Natural killer cell (primary cell): ENCODE measurements around the gene NEK5. TPM values are rescaled to one million over a fixed set of nuclear protein-coding genes. Genes with fewer than 3 reads are reported as not detected.

Experiments
- ATAC-seq, 3 donors: fragments of 150-1000 bp in 2 of 3; fragments of 200-7000 bp in 1 of 3; cut with Tn5 transposase; 1 replicate in 1 of 3; 2 replicates in 2 of 3; pipeline ENCODE4 v1.10.0; 2021; ENCODE audit warnings: mild to moderate bottlenecking in 2 of 3, moderate library complexity in 2 of 3
- DNase-seq, 2 donors: peaks; one replicate each; pipeline versions ENCODE4 v3.0.0 to v3.0.0-alpha.2; 2013 to 2021; ENCODE audit warnings: mixed read lengths in 1 of 2
- H3K27ac ChIP-seq: one replicate; pipeline ENCODE4 v1.5.1; 2013; ENCODE audit warnings: mild to moderate bottlenecking, low read length
- H3K27me3 ChIP-seq: one replicate; pipeline ENCODE4 v1.6.1; 2013; ENCODE audit warnings: low read length; ENCODE audit not compliant: control insufficient read depth, insufficient read depth
- H3K36me3 ChIP-seq: one replicate; pipeline ENCODE4 v1.6.1; 2013; ENCODE audit warnings: low read length; ENCODE audit not compliant: control insufficient read depth, insufficient read depth
- H3K4me1 ChIP-seq: one replicate; pipeline ENCODE4 v1.6.1; 2013; ENCODE audit warnings: low read length; ENCODE audit not compliant: control insufficient read depth, insufficient read depth
- H3K4me3 ChIP-seq: one replicate; pipeline ENCODE4 v1.5.1; 2013; ENCODE audit warnings: low read length
- H3K9me3 ChIP-seq: one replicate; pipeline ENCODE4 v1.6.1; 2013; ENCODE audit warnings: low read length; ENCODE audit not compliant: control insufficient read depth, insufficient read depth
- H3K27ac Mint-ChIP-seq, 2 donors: one replicate each; pipeline ENCODE4 v1.8.0; 2022; ENCODE audit warnings: mild to moderate bottlenecking in 2 of 2, mixed read lengths in 2 of 2, moderate library complexity in 1 of 2
- H3K27me3 Mint-ChIP-seq, 2 donors: one replicate each; pipeline ENCODE4 v1.8.0; 2022; ENCODE audit warnings: low read depth in 2 of 2, mixed read lengths in 2 of 2
- H3K36me3 Mint-ChIP-seq: one replicate; pipeline ENCODE4 v1.8.0; 2022; ENCODE audit warnings: mixed read lengths
- H3K4me1 Mint-ChIP-seq, 2 donors: one replicate each; pipeline ENCODE4 v1.8.0; 2022; ENCODE audit warnings: mixed read lengths in 2 of 2
- H3K4me3 Mint-ChIP-seq: one replicate; pipeline ENCODE4 v1.8.0; 2022; ENCODE audit warnings: mild to moderate bottlenecking, moderate library complexity, mixed read lengths
- H3K9me3 Mint-ChIP-seq, 2 donors: one replicate each; pipeline ENCODE4 v1.8.0; 2022; ENCODE audit warnings: mixed read lengths in 2 of 2
- WGBS: methylation state at CpG from one replicate; pipeline ENCODE4 v1.1.7; 2013; ENCODE audit warnings: missing lambda C conversion rate; ENCODE audit not compliant: insufficient coverage; 5-methylcytosine and 5-hydroxymethylcytosine counted together
- intact Hi-C: fragments of 100-400 bp; cut with micrococcal nuclease; formaldehyde crosslinking; loops from one replicate; pipeline ENCODE4 v1.14.2; 2022
- total RNA-seq, 4 donors: library from RNA; stranded (reverse); fragments of 120-200 nt in 1 of 4; gene quantifications; one replicate each; pipeline versions ENCODE4 v1.2.3 to v1.2.4, GENCODE V29; 2013 to 2022
- TF ChIP-seq, protein P1 (sequence below): fragments of 200-600 bp; IDR thresholded peaks from one replicate; pipeline ENCODE4 v1.8.0; 2022; ENCODE audit warnings: antibody characterized with exemption

The NEK5 gene
- total RNA-seq, 3 donors from 2014 or later (not counting 1 experiment from before 2014, with no cell fraction given) = 0.13 TPM; not detected in 2

DNA sequence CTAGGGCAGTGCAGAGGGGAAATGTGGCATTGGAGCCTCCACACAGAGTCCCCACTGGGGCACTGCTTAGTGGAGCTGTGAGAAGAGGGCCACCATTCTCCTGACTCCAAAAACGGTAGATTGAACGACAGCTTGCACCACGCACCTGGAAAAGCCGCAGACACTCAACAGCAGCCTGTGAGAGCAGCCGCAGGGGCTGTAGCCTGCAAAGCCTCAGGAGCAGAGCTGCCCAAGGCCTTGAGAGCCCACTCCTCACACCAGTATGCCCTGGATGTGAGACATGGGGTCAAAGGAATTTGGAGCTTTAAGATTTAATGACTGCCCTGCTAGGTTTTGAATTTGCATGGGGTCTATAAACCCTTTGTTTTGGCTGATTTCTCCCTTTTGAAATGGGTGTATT lies 31.7 kb downstream of the NEK5 start:
- intact Hi-C loops = no loop called here
- DNase-seq (no peak), ATAC-seq (no peak)
- Histone ChIP-seq H3K27ac (no peak overlapping the region), H3K9me3 (no peaks in the 10 kb centered on the region), H3K4me3 (no peak overlapping the region), H3K27me3 (no peaks in the 10 kb centered on the region), H3K4me1 (no peaks in the 10 kb centered on the region), H3K36me3 (no peaks in the 10 kb centered on the region)
- no peaks in the 10 kb centered on the region for H3K9me3 Mint-ChIP-seq
- no peak overlapping the region for H3K4me3 Mint-ChIP-seq
- TF ChIP-seq, protein P1, sequence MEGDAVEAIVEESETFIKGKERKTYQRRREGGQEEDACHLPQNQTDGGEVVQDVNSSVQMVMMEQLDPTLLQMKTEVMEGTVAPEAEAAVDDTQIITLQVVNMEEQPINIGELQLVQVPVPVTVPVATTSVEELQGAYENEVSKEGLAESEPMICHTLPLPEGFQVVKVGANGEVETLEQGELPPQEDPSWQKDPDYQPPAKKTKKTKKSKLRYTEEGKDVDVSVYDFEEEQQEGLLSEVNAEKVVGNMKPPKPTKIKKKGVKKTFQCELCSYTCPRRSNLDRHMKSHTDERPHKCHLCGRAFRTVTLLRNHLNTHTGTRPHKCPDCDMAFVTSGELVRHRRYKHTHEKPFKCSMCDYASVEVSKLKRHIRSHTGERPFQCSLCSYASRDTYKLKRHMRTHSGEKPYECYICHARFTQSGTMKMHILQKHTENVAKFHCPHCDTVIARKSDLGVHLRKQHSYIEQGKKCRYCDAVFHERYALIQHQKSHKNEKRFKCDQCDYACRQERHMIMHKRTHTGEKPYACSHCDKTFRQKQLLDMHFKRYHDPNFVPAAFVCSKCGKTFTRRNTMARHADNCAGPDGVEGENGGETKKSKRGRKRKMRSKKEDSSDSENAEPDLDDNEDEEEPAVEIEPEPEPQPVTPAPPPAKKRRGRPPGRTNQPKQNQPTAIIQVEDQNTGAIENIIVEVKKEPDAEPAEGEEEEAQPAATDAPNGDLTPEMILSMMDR = no peak
- no peaks in the 10 kb centered on the region for H3K36me3 Mint-ChIP-seq
- 94% methylated on average over 5 of the region's 5 CpGs for WGBS
- peaks cover 3 to 9% of the 10 kb centered on the region in 2 donors for H3K27me3 Mint-ChIP-seq
- no peaks in the 10 kb centered on the region for H3K4me1 Mint-ChIP-seq
- H3K27ac Mint-ChIP-seq = no peak overlapping the region

DNA sequence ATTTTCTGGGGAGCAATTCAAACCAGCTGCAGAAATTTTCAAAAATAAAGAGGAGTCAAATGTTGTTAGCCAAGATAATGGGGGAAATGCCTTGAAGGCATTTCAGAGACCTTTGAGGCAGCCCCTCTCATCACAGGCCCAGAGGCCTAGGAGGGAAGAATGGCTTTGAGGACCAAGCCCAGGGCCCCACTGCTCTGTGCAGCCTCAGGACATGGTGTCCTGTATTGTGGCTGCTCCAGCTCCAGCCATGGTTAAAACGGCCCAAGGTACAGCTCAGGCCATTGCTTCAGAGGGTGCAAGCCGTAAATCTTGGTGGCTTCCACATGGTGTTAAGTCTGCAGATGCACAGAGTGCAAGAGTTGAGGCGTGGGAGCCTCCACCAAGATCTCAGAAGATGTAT lies 32.1 kb downstream of the NEK5 start:
- no peak overlapping the region for H3K4me3 Mint-ChIP-seq
- no peaks in the 10 kb centered on the region for H3K9me3 ChIP-seq
- no peak overlapping the region for H3K27ac Mint-ChIP-seq
- ATAC-seq (no peak), DNase-seq (no peak)
- H3K36me3 ChIP-seq = no peaks in the 10 kb centered on the region
- peaks cover 7 to 10% of the 10 kb centered on the region in 2 donors for H3K27me3 Mint-ChIP-seq
- H3K4me3 ChIP-seq = no peak overlapping the region
- WGBS = 63% methylated on average over 3 of the region's 3 CpGs
- H3K27me3 ChIP-seq = no peaks in the 10 kb centered on the region
- TF ChIP-seq, protein P1 = no peak
- intact Hi-C loops = no loop called here
- H3K27ac ChIP-seq = no peak overlapping the region
- no peaks in the 10 kb centered on the region for H3K36me3 Mint-ChIP-seq
- H3K4me1 ChIP-seq = no peaks in the 10 kb centered on the region
- H3K4me1 Mint-ChIP-seq = no peaks in the 10 kb centered on the region
- H3K9me3 Mint-ChIP-seq = no peaks in the 10 kb centered on the region

DNA sequence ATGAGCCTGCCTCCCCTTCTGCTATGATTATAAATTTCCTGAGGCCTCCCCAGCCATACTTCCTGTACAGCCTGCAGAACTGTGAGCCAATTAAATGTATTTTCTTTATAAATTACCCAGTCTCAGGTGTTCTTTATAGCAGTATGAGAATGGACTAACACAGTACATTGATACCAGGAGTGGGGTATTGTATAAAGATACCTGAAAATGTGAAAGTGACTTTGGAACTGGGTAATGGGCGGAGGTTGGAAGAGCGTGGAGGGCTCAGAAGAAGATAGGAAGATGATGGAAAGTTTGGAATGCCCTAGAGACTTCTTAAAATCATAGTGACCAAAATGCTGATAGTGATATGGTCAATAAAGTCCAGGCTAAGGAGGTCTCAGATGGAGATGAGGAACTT lies 32.8 kb downstream of the NEK5 start:
- DNase-seq = no peak
- Histone ChIP-seq H3K4me1 (no peaks in the 10 kb centered on the region), H3K9me3 (no peaks in the 10 kb centered on the region), H3K4me3 (no peak overlapping the region), H3K27me3 (no peaks in the 10 kb centered on the region), H3K36me3 (no peaks in the 10 kb centered on the region), H3K27ac (no peak overlapping the region)
- Mint-ChIP-seq H3K27me3 (peaks cover 10 to 14% of the 10 kb centered on the region in 2 donors), H3K27ac (no peak overlapping the region), H3K36me3 (no peaks in the 10 kb centered on the region), H3K4me3 (no peak overlapping the region), H3K4me1 (no peaks in the 10 kb centered on the region), H3K9me3 (no peaks in the 10 kb centered on the region)
- ATAC-seq = no peak
- TF ChIP-seq, protein P1 = no peak
- 98% methylated on average over 2 of the region's 2 CpGs for WGBS
- intact Hi-C loops = no loop called here

GRCh38 chr13:52092087-52092486 lies 36.8 kb downstream of the NEK5 start:
- H3K27ac Mint-ChIP-seq = no peak overlapping the region
- Histone ChIP-seq H3K4me3 (no peak overlapping the region), H3K9me3 (no peaks in the 10 kb centered on the region), H3K4me1 (no peaks in the 10 kb centered on the region), H3K27ac (no peak overlapping the region), H3K27me3 (no peaks in the 10 kb centered on the region), H3K36me3 (no peaks in the 10 kb centered on the region)
- no peak overlapping the region for H3K4me3 Mint-ChIP-seq
- TF ChIP-seq, protein P1 = no peak
- H3K4me1 Mint-ChIP-seq = no peaks in the 10 kb centered on the region
- H3K9me3 Mint-ChIP-seq = no peaks in the 10 kb centered on the region
- no peaks in the 10 kb centered on the region for H3K36me3 Mint-ChIP-seq
- no CpG with 5 or more reads among the region's 2 CpGs for WGBS
- DNase-seq (no peak), ATAC-seq (no peak)
- intact Hi-C loops = no loop called here
- H3K27me3 Mint-ChIP-seq = peaks cover 10 to 18% of the 10 kb centered on the region in 2 donors
